ENCODE measurements around the gene CHD2.

Gene CHD2

GRCh38 chr15:92932946-92933649 is 33.0 kb downstream of the CHD2 start:
- DNase-seq: no peak

GRCh38 chr15:92933831-92934230 is 33.7 kb downstream of the CHD2 start:
- no peak for DNase-seq

GRCh38 chr15:92934716-92935115 is 34.6 kb downstream of the CHD2 start:
- DNase-seq: no peak

DNA sequence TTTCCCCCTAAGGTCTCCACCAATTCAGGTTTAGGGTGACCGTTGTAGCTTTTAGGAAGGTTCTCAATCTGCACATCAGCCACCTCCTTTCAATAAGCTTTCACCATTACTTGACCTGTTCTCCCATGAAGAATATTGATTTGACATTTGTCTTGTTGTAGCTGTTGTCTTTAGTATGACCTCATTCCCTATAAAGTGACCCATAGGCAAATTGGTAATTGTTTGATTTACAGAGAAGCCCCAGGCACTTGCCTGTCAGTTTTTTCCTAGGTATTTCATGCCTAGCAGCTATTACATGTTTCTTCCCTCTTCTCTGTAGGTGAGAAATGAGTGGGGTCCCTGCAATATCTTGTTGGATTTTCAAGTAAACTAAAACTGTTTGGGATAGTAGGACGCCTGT is 36.0 kb downstream of the CHD2 start:
- DNase-seq: no peak

- DNase-seq: no peak
Measured at GRCh38 chr15:92936693-92937092, 36.6 kb downstream of the CHD2 start.

DNA sequence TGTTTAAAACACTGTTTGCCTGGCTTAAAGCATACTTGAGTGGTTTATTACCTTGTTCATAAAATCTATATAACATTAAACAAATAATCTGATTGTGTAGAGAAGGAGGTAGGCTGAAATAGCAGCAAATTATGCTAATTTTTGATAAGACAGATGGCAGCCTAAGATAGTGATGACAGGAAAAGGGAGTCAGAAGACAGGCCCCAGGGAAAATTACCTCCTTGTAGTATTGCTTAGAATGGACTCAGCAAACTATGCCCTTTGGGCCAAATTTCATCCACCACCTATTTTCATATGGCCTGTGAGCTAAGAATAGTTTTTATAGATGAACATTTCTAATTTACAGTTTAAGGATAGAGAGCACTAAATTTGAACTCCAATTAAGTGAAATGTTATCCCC is 37.8 kb downstream of the CHD2 start:
- DNase-seq: no peak

DNA sequence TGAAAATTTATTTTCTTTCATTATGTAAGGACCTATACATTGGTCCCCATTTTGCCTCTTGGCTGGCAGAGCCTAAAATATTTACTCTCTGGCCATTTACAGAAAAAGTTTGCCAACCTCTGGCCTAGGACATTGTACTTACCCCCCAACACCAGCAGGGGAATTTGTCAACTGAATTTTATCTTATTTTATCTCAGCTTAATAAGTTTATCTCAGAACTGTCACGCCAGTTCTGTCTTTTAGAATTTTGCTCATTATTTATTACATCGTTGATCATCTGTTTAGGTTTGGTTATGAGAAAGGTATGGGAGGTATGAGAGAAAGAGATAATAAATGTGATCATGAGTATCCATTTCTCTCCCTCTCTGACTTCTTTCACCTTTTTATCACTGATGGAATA is 38.3 kb downstream of the CHD2 start:
- no peak for DNase-seq

GRCh38 chr15:92941668-92942067 is 41.5 kb downstream of the CHD2 start:
- DNase-seq: no peak

DNA sequence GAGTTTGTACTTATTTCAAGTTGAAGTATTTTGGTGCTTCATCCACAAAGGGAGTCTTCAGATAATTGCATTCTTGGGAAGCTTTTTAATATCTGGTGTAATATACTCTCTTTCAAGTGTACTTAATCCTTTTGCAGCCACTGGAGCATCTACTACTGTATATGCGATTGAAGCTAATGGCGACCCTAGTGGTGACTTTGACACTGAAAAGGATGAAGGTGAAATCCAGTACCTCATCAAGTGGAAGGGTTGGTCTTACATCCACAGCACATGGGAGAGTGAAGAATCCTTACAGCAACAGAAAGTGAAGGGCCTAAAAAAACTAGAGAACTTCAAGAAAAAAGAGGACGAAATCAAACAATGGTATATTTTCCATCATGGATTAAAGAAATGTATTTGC is 42.6 kb downstream of the CHD2 start:
- DNase-seq: no peak

- no peak for DNase-seq
Measured at GRCh38 chr15:92943581-92943980, 43.5 kb downstream of the CHD2 start.

DNA sequence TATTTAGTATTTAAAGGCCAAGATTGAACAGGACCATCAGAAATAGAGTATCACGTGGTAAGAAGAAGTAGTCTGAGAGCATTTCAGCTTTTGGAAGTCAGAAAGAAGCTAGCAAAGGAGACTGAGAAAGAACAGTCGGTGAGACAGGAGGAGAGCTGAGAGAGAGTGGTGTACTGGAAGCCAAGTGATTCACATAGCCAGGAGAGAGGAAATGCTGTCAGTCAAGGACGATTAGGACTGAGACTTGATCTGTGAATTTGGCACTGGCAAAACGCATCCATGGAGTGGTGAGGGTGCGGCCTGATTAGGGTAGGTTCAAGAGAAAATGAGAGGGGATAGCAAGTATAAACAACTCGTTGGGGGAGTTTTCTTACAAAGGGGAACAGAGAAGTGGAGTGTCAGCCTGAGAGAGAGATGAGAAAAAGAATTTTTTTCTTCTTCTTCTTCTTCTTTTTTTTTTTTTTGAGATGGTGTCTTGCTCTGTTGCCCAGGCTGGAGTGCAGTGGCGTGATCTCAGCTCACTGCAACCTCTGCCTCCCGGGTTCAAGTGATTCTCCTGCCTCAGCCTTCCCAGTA is 44.9 kb downstream of the CHD2 start:
- DNase-seq: no peak

- DNase-seq: no peak
Measured at GRCh38 chr15:92947071-92947730, 47.1 kb downstream of the CHD2 start.

DNA sequence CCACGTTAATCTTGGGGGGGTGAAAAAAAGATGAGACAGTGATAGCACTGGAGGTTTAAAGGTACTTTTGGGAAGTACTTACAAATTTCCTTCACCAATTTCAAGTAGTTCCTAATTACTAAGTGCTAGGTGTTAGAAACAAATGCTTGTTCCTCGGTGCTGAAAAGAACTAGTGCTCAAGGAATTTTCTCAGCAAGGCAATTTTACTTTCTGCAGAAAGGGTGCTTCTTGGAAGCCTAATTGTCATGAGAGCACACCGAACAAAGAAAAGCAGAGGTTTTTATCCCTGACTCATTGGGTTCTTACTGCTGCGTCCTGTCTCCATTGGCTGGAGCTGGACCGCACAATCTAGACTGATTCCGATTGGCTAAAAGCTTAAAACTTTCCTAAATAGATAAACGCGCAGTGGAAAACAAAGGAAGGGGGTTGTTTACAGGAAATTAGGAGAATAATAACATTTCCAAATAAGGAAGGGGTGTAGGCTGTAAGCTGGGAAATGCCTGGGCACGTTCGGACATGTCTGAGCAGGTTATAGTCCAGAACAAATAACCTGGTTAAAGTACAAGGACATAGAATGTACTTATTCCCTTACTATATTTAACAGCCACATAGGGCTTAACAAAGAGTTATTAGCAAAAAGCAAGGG is 49.6 kb downstream of the CHD2 start:
- no peak for DNase-seq

- no peak for DNase-seq
Measured at GRCh38 chr15:92951800-92952457, 51.8 kb downstream of the CHD2 start.

- DNase-seq: no peak
Measured at GRCh38 chr15:92952458-92952850, 52.3 kb downstream of the CHD2 start.

- no peak for DNase-seq
Measured at GRCh38 chr15:92953566-92953965, 53.4 kb downstream of the CHD2 start.

DNA sequence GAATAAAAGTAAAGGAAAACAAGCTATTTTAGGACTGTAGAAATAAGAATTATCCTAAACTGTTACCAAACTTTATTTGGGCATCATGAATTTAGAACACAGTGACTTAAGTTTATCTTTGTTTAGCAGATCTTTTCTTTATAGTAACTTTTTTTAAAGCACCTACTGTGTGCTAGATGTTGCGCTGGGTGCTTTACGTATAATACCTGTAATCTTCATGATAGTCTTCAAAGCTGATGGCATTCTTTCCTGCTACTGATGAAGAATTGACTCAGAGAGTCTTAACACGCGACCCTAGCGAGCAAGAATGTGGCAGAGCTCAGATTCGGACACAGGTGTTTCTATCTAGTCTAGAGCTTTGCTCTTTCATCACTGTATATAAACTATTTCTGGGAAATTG is 53.9 kb downstream of the CHD2 start:
- DNase-seq: no peak

GRCh38 chr15:92954578-92954977 is 54.5 kb downstream of the CHD2 start:
- peak in 1 of 2 experiments; percentile 36 for DNase-seq

DNA sequence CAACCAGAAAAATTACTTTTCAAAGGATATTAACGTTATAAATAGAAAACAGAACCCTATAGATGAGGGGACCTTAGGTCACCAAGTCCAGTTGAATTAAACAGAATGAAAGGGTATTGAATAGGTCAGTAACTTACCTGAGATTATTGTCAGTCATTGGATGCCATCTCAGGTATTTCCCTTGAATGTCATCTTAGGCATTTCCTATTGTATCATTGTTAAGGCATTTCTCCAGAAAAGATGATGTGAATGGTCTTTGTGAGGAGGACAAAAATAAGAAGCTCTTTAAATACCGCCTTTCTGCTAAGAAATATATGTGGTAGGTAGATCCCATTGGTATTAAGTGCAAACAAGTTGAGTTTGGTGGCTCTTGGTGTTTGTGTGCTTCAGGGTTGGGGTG is 55.6 kb downstream of the CHD2 start:
- DNase-seq: no peak

DNA sequence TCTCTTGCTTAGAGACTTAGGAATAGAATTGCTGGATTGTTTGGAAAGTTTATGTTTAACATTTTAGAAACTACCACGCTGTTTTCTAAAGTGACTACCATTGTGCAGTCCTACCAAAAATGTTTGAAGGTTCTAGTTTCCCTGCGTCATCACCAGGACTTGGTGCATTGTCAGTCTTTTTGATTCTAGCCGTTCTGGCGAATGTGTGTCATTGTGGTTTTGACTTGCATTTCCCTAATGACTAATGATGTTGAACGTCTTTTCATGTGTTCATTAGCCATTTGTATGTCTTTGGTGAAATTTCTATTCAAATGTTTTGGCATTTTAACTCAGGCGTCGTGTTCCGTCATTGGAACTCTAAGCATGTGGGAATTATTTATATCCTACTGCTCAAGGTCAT is 58.0 kb downstream of the CHD2 start:
- DNase-seq: no peak

DNA sequence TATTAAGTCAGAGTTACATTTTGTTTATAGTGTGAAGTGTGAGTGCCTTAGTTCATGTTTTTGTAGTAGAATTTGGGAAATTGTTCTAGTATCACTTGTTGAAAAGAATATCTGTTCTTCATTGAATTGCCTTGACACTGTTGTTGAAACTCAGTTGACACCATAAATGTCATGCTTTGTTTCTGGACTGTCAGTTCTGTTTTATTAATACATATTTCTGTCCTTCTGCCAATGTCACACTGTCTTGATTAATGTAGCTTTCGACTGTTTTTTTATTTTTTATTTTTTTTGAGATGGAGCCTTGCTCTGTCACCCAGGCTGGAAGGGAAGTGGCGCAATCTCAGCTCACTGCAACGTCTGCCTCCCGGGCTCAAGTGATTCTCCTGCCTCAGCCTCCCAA is 59.1 kb downstream of the CHD2 start:
- DNase-seq: no peak

- DNase-seq: no peak
Measured at GRCh38 chr15:92960996-92961681, 61.0 kb downstream of the CHD2 start.

DNA sequence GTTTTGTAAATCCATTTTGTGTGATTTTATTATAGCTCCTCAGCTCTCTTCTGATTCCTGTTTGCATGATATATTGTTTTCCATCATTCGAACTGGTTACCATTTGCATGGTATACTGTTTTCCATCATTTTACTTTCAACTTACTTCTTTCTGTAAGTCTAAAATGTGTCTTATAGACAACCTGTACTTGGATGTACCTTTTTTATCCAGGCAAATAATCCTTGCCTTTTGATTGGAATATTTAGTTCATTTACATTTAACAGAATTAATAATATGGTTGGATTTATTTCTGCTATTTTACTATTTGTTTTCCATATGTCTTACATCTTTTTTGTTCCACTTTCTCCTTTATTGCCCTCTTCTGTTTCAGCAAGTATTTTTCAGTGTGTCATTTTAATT is 62.8 kb downstream of the CHD2 start:
- no peak for DNase-seq

Data from SW 1271 (cell line).